HG02943 (cell line): ENCODE results near the gene R3HDM2.

Experiments used
- ATAC-seq: cut with Tn5 transposase; IDR thresholded peaks from one replicate; pipeline ENCODE4 v1.9.1; 2021; ENCODE audit warnings: mild to moderate bottlenecking, low read depth, moderate library complexity; ENCODE audit not compliant: unreplicated experiment

The R3HDM2 gene

DNA sequence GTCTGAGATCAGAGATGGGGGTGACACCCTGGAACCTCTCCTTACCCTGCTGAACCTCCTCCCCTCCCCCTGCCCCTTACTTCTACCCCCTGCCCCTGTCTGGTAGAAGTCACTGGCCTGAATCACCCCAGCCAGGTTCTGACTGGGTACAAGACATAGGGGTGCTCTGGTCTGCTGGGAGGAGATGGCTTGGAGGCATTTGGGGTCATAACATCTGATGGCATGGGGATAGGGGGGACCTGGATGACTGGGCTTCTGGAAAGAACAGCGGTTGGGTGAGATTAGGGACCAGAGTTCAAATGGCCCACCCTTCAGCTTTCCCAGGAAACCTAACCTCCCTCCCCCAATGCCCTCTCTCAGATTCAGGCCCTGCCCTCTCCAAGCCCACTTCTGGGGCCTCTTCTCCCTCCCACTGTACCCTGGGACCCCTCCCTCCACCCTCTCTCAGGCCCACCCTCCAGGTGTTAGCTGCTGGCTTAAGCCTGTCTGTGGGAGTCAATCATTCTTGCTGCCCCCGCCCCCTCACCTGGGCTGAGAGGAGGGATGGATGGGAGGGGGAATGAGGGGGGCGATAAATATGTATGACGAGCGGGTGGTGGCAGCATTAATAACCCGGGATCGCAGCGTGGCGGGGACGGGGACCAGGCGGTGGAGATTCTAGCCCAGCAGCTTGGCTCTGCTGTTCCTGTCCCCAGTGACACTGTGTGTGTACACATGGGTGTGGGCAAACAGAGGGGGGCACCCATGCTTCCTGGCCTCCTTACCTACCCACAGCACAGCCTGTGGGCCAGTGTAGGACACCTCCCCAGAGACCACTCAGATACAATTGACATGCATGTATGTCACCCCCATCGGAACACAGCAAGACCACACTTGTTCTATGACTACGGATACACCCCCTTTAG lies 208.3 kb downstream of the R3HDM2 start:
- ATAC-seq, result no peak

- no peak for ATAC-seq
These were observed 209.5 kb downstream of the R3HDM2 start for GRCh38 chr12:57221169-57221917.

DNA sequence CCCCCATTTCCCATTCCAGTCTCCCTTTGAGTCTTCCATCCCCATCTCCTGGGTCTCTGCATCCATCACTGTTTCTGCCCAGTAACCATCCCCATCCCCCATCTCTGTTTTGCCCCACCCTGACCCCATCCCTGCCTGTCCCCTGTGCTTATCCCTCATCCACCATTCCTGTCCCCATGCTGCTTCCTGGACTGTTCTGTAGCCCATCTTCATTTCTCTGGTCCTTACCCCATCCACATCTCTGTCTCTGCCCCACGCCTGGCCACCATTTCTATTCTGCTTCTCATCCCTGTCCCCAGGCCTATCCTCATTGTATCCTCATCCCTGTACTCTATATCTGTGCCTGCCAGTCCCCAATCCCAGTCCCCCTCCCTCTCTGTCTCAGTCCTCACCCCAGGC lies 210.1 kb downstream of the R3HDM2 start:
- ATAC-seq, result no peak

DNA sequence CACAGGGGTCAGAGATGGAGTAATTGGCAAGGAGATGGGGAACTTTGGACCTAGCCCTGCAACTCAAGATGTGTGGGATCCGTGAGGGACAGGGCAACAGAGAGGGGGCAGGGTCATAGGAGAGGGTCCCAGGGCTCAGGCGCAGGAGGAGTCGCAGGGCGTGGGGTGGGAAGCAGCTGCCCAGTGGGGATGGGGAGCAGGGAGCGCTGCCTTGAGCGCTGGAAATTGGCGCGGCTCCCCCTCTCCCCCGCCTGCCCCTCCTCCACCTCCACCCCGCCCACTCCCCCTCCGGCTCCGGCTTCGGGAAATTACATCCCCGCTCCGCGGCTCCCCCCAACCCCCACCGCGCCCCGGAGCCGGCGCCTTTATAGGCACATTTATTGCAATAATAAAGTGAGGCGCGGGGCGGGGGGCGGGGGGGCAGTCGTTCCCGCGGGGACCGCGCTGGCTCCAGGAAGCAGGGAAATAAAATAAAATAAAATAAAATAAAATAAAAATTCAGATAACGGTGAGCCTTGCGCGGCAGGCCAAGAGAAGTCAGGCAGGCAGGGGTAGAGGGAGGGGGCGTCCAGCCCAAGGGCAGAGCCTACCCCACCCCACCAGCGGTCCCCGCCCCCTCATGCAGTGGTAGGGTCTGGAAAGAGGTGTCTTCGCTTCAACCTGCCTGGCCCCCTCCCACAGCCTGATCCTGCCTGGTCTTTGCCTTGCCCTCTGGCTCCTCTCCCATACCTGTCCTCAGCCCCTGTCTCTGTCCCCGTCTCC lies 210.7 kb downstream of the R3HDM2 start:
- no peak for ATAC-seq

DNA sequence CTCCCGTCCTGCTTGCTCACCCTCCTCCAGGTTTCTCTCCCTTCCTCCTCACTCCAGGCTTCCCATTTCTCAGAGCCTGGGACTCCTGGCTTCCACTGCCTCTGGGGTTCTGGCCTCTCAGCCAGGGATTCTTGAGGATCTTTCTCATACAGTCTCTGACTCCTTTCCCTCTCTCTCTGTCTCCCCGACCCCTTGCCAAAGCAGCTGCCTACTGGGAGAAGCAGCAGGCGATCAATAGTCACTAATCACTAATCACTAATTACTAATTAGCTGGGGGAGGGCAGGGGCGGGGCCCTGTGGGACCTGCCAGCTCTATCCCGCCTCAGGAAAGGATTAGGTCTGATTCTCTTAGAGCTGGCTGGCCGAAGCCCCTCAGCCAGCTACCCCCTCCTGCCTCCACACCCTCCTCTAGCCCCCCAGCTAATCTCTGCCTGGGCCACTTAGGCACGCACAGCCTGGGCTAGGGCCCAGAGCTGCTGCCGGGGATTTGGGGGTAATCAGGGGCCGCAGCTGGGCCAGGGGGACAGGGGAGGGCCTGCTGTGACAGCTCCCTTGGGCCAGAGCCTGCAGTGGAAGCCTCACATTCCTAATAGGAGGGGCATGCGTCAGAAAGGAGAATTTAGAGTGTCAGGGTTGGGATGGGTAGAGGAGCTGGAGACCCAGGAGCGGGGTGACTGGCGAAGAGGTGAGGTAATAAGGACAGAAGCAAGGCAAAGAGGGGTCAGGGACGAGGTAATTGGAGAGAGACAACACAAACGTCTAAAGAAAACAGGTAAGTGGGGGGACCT lies 211.4 kb downstream of the R3HDM2 start:
- ATAC-seq, result no peak

GRCh38 chr12:57218030-57218853 lies 212.6 kb downstream of the R3HDM2 start:
- ATAC-seq, result no peak

DNA sequence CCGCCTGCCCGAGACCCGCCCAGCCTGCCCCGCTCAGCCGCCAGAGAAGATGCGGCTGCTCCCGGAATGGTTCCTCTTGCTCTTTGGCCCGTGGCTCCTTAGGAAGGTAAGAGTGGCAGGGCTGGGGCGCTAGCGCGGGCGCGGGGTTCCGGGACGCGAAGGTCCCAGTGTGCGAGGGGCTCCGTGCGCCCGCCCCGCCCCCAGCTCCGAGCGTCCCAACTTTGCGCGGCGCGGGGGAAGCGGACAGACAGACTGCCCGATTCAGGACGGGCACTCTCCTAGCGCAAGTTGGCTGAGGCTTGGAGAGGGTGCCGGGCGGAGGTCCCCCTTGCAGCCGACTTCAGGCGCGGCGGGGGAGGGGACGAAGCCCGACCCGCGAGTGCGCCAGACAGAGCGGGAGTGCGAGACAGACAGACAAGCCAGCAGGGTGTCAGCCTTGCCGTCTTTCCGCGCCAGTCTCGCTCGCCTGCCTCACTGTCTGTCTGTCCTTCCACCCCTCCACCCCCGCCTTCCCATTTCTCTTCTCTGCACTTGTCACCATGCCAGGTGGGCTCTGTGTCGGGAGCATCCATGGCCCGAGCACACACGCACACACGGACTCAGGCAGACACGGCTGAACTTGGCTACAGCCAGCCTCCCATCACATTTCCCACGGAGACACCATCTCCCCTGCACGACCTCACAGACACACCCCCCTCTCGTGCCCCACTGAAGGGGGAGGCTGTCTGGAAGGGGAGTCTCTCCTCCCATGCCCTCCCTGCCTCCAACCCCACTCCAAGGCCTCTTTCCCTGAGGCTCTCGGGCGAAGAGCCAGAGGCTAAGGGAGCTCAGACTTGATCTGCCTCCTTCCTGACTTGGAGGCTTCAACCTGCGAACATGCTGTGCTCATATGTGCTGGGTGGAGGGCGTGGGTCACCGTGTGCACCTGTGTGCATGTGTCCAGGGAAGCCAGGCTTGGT lies 213.6 kb downstream of the R3HDM2 start:
- ATAC-seq, result no peak

GRCh38 chr12:57216014-57216911 lies 214.6 kb downstream of the R3HDM2 start, which contains the start of gene NXPH4:
NXPH4 (plus strand) TSS chr12:57216794; CDS start chr12:57216970, 176 bp downstream.
- no peak for ATAC-seq

DNA sequence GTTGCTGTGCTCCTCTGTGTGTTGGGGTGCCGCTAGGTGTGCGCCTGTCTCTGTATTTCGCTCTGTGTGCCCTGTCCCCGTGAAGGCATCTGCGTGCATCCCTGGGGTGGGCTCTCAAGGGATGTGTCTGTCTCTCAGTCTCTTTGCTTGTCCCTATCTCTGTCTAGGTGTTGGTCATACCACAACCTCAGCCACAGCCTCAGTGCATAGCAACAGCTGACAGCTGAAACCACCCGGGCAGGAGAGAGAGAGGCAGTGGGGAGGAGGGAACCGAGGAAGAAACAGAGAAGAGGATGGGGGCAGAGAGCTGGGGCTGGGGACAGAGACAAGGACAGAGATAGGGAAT lies 215.2 kb downstream of the R3HDM2 start:
- ATAC-seq, result no peak

- no peak for ATAC-seq
These were observed 215.8 kb downstream of the R3HDM2 start for GRCh38 chr12:57215065-57215464.

- ATAC-seq, result no peak
These were observed 216.5 kb downstream of the R3HDM2 start for GRCh38 chr12:57214398-57214781.

DNA sequence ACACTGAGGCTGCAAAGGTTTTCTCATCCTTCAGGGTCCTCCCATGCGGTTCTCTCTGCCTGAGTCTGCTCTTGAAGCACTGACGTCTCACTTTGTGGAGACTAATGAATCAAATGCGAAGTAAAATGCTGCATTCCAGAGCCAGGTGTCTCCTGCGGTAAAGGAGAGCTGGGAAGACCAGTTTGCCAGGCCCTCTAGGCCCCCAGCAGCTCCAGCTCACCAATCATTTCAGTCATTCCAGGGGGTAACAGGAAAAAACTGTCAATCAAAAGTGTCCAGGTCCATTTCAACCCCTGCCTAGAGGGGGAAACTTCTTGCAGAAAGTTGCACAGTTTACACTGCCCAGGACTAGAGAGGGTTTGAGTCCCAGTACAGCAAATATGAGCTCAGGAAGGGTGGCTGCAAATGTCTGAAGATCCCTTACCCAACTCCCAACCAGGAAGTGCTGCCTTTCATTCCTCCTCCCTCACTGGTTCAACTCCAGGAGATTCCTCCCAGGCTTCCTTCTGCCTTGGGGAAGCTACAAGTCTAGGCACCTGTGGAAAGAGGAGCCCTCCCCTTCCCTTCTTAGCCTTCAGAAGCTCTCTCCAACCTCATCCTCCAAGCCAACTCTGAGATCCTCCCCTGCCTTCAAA lies 217.0 kb downstream of the R3HDM2 start:
- ATAC-seq, result no peak

- no peak for ATAC-seq
These were observed 217.7 kb downstream of the R3HDM2 start for GRCh38 chr12:57213058-57213715.

- ATAC-seq, result no peak
These were observed 218.2 kb downstream of the R3HDM2 start for GRCh38 chr12:57212701-57213057.

- no peak for ATAC-seq
These were observed 218.8 kb downstream of the R3HDM2 start for GRCh38 chr12:57211791-57212700.
